Inflammatory macrophage (primary cell): Measurements from ENCODE around the gene PLA2G12A.

Experiments
- DNase-seq, 2 donors: peaks; one replicate each; pipeline ENCODE4 v3.0.0-alpha.2; 2020 to 2022
- total RNA-seq, 18 experiments: gene quantifications; one replicate each; lab custom pipeline; 2026; ENCODE audit warnings: mixed read lengths in 6 of 18, inconsistent platforms in 2 of 18; lab: John Stamatoyannopoulos, UW

Gene PLA2G12A
- 1.8 to 11.3 (median 7.0) reads per million in 18 experiments for total RNA-seq

DNA sequence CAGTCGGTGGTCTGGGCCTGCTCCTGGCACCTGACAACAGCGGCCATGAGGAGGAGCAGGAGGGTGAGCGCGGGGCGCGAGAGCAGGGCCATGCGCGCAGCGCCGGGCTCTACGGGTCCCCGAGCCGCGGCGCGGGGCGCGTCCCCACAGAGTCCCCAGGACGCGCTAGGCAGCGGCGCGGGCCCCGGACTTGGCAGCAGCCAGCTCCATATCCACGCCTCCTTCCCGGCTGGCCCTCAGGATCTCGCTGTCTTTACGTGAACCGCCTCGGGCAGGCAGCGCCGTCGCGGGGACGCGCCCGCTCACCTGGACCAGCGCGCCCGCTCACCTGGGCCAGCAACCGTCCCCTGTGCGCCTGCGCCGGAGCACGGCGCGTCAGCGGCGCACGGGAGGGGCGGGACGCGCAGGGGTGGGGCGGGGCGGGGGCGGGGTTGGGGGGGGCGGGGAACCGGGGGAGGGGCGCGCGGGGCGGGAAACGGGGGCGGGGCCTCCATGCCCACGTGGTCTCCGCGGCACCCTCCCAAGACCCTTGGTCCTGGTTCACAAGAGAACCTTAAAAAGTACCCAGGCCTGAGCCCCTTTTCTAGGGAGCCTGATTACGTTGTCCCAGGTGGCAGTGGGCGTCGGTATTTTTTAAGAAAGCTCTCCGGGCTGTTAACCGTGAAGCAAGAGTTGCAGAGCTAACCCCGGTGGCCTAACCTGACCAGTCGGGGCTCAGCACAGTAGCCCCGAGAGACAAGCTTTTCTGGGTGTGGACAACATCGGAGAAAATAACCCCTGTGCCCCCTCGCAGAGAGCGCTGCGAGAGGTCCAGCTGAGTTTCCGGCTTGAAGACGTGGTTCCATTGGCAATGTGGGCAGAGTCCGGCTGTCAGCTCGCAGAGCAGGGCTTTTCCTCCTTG is at the start of gene PLA2G12A:
Gene PLA2G12A (minus strand): TSS at position 353 of the 901 bp plus-strand sequence. CDS start 261 bp downstream, at position 92.
- DNase-seq = peak; percentile 24 to 66

GRCh38 chr4:109764789-109765402 is 35.0 kb upstream of the PLA2G12A start:
- DNase-seq = no peak

DNA sequence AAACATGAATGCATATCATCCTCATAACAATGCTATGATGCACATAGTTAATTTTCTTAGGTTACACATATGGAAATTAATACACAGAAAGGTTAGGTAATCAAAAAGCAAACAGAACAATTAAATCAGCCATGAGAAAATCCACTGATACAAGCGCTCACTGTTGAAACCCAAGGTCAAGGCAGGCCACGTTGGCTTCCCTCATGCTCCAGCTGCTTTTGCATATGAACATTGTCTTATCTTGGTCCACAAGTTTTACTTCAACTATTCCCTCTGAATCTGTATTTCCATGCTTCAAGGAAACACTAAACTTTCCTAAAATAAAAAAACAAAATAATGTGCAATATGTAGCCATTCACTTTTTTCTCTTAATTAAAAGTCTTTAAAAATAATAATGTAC is 34.5 kb upstream of the PLA2G12A start:
- no peak for DNase-seq

GRCh38 chr4:109760682-109761081 is 30.8 kb upstream of the PLA2G12A start:
- DNase-seq = no peak

DNA sequence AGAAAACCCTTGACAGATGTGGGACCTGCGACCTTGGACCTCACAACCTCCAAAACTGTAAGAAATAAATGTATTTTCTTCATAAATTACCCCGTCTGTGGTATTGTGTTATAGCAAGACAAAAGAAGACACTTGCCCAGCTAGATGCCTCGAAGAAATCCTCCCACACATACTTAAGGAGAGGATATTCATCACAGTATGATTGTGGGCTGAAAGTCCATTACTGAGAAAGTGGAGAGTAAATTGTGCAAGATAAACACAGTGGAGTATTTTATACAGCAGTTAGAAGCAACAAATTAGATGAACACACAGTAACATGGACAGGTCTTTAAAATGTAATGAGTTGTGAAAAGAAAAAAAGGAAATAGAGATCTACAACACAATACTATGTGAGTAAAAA is 25.8 kb upstream of the PLA2G12A start:
- DNase-seq = peak; percentile 0 to 14

GRCh38 chr4:109754093-109754857 is 24.4 kb upstream of the PLA2G12A start:
- no peak for DNase-seq

DNA sequence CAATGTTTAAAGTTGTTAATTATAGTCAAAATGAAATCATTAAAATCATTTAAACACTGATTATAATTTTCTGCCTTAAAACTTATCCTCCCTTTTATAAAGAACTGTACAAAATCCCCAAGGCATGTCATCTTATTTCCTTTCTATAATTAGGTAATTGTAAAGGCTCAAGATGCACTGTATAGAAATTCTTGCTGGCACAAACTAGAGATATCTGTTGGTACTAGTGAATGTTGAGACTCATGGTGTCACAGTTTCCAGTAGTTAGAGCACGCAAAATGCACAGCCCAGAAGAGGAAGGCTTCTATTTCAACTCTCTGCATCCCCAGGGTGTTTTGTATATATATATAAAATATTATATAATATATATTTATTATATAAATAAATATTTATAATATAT is 22.7 kb upstream of the PLA2G12A start:
- DNase-seq = no peak

- no peak for DNase-seq
These were observed 22.0 kb upstream of the PLA2G12A start for GRCh38 chr4:109751852-109752251.

GRCh38 chr4:109750652-109751244 is 20.9 kb upstream of the PLA2G12A start:
- DNase-seq = no peak

DNA sequence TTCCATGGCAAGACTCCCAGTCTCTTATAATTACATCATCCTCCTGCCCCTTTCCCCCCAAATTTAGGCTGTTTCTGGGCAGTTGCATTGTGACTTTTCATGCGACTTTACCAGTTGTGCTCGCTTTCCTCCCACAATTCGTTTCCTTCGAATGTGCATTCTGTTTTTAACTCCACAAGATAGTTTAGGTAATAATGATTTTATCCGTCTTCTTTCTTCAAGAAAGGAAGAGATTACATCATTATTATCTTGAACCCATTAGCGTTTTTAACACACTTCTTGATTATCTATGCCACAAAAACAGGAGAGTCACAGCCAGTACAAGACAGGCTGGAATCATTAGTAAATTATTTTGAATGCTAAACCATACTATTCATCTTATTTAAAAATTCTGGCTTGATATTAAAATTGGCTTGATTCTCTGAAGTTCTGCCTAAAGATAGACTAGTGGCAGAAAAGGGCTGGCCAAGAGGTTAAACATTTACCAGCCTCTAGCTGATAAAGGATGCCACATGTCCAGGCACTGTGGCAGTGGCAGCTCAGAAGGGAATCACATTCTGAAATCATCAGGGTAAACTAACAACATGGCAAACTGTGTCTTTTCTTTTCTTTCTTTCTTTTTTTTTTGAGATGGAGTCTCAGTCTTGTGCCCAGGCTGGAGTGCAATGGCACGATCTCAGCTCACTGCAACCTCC is 19.7 kb upstream of the PLA2G12A start:
- DNase-seq = no peak

DNA sequence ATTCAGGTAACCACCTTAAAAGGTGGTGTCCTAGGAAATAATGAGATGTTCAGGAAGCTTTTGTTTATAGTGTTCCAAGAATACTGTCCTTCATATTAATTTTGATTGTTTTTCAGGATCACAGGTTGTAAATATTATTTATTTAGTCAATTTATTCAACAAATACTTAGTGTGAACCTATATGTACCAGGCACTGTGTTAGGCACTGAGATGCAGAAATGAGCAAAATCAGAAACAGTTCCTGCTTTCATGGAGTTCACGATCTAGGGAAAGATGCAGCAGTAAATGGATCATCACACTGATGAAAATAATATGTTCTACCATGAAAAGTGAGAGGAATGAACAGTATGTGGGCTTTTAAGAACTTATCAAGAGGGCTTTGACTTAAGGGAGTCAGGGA is 18.2 kb upstream of the PLA2G12A start:
- DNase-seq = no peak

DNA sequence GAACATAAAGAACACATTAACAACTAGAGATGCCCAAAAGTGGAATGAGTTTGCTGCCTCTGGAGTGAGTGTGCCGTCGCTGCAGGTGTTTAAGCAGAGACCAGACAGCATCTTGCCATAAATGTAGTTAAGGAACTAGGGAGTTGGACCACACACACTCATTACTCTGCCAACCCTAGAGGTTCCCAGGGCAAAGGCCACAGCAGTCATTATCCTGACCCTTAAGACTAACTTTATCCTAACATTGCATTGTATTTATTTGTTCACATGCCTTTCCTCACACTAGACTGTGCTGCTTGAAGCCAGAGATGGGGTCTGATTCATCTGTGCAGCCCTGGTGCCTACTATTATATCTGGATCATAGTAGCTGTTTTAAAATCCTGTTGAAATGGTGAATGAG is 16.9 kb upstream of the PLA2G12A start:
- DNase-seq = no peak

GRCh38 chr4:109745830-109746229 is 16.0 kb upstream of the PLA2G12A start:
- no peak for DNase-seq

- DNase-seq = no peak
These were observed 9.7 kb upstream of the PLA2G12A start for GRCh38 chr4:109739547-109739946.

GRCh38 chr4:109738104-109738872 is 8.4 kb upstream of the PLA2G12A start:
- DNase-seq = no peak

- DNase-seq = no peak
These were observed 5.9 kb upstream of the PLA2G12A start for GRCh38 chr4:109735566-109736365.

- no peak for DNase-seq
These were observed 3.9 kb upstream of the PLA2G12A start for GRCh38 chr4:109733728-109734127.

DNA sequence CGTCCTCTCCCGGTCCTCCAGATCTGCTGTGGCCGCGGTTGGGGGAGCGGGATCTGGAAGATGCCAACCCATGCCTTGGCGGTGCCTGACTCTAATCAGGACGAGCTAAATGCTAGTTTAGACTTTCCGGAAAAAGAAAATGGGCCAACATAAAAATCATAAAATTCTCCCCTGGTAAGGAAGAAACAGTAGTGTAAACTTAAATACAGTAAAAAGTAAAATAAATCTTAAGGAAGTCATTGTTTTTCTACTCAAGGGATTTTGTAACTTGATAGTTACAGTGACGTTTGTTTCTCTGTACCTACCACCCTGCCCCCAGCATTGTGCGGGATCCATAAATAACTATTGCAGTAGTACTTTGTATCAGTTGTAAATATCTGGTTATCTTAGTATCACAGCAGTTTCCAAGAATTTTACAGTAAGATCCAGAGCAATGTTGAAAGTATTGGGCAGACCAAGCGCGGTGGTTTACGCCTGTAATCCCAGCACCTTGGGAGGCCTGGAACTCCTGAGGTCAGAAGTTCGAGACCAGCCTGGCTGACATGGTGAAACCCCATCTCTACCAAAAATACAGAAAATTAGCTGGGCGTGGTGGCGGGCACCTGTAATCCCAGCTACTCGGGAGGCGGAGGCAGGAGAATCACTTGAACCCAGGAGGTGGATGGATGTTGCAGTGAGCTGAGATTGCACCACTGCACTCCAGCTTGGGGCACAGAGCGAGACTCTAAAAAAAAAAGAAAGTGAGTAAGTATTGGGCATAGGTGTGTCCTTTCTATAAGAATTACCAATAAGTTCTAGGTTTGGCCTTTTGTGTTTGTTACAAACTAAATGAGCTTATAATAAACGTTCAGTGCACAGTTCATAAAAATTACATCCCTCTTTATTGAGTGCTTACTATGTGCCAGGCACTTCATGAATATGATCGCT is 1.0 kb upstream of the PLA2G12A start:
- no peak for DNase-seq

GRCh38 chr4:109729117-109729717 is 653 bp downstream of the PLA2G12A start:
- no peak for DNase-seq
